HTR-8/SVneo (cell line): ENCODE results near the gene KRTAP5-7.

ENCODE experiments used
- DNase-seq: peaks from one replicate; pipeline ENCODE4 v3.0.0; 2011; ENCODE audit warnings: low spot score, mixed read lengths; ENCODE audit not compliant: insufficient read length
- FAIRE-seq: peaks from 2 replicates; lab custom pipeline; 2011; peaks lifted over from hg19 to GRCh38; lab: Jason Lieb, UNC

KRTAP5-7 gene

DNA sequence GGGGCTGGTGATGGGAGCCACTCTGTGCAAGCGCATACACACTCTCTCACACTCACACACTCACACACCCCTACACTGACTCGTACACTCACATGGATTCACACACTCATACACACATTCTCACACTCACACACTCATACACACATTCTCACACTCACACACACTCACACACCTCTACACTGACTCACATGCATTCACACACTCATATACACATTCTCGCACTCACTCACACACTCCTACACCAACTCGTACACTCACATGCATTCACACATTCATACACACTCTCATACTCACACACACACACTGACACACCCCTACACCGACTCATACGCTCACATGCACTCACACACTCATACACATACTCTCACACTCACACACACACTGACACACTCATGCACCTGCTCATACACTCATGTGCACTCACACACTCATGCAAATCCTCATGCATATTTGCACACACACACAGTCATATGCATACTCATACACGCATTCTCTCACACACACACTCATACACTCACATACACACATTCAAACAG lies 50.5 kb downstream of the KRTAP5-7 start:
- FAIRE-seq = peak; percentile 71

More for the DNA sequence above, 50.5 kb downstream of the KRTAP5-7 start:
- DNase-seq = no peak
